ENCODE measurements around the gene ASCC1.

GRCh38 chr10:72048450-72049124 is 167.5 kb downstream of the ASCC1 start:
- TF ChIP-seq CTCF (IDR thresholded peaks at IDR 0.05) (peak; percentile 96 to 100 (median 100)), POLR2A (IDR thresholded peaks at IDR 0.05) (no peak)
